Naive thymus-derived CD4-positive, alpha-beta T cell (primary cell): ENCODE results near the gene HOMER2. TPM values are rescaled to one million over a fixed set of nuclear protein-coding genes. Genes with fewer than 3 reads are reported as not detected.

ENCODE experiments used
- ATAC-seq: fragments of 150-1000 bp; cut with Tn5 transposase; 2 replicates; pipeline ENCODE4 v1.10.0; 2021; ENCODE audit warnings: mild to moderate bottlenecking, moderate library complexity
- CTCF ChIA-PET: fragments of 350-600 bp; sonication (Branson Sonifier 250); formaldehyde crosslinking; loops from one replicate; lab custom pipeline; 2021; ENCODE audit warnings: antibody characterized with exemption; lab: Charles Lee
- POLR2A ChIA-PET: fragments of 350-600 bp; sonication (Branson Sonifier 250); formaldehyde crosslinking; loops from one replicate; lab custom pipeline; 2021; ENCODE audit warnings: antibody characterized with exemption, inconsistent platforms; lab: Charles Lee
- DNase-seq, 9 donors: peaks; one replicate each; pipeline versions ENCODE4 v3.0.0 to v3.0.0-alpha.2; 2020 to 2022; ENCODE audit warnings: mixed read lengths in 1 of 9
- H3K27ac ChIP-seq: one replicate; pipeline ENCODE4 v1.7.0; 2013; ENCODE audit warnings: mild to moderate bottlenecking, low read depth, low read length, moderate library complexity
- H3K27me3 ChIP-seq, 2 donors: one replicate each; pipeline ENCODE4 v1.7.0; 2013; ENCODE audit warnings: low read length in 2 of 2, mild to moderate bottlenecking in 2 of 2, moderate library complexity in 2 of 2; ENCODE audit not compliant: control insufficient read depth in 2 of 2, insufficient read depth in 2 of 2
- H3K36me3 ChIP-seq, 3 experiments: 1 replicate in 2 of 3; 2 replicates in 1 of 3; pipeline ENCODE4 v1.7.0; 2013; ENCODE audit warnings: low read length in 3 of 3, mild to moderate bottlenecking in 3 of 3, moderate library complexity in 1 of 3; ENCODE audit not compliant: insufficient read depth in 3 of 3, control insufficient read depth in 2 of 3
- H3K4me1 ChIP-seq, 2 donors: one replicate each; pipeline ENCODE4 v1.7.0; 2013; ENCODE audit warnings: low read length in 2 of 2, mild to moderate bottlenecking in 2 of 2, moderate library complexity in 1 of 2; ENCODE audit not compliant: control insufficient read depth in 2 of 2, insufficient read depth in 2 of 2
- H3K4me3 ChIP-seq: 2 replicates; pipeline ENCODE4 v1.7.0; 2013; ENCODE audit warnings: mild to moderate bottlenecking, low read length
- H3K9me3 ChIP-seq, 3 experiments: 1 replicate in 2 of 3; 2 replicates in 1 of 3; pipeline ENCODE4 v1.7.0; 2013; ENCODE audit warnings: low read length in 3 of 3; ENCODE audit not compliant: control insufficient read depth in 2 of 3
- H3K27ac Mint-ChIP-seq, 9 donors: one replicate each; pipeline ENCODE4 v1.8.0; 2020 to 2022; ENCODE audit warnings: mixed read lengths in 9 of 9, mild to moderate bottlenecking in 8 of 9, moderate library complexity in 5 of 9, inconsistent platforms in 2 of 9
- H3K27me3 Mint-ChIP-seq, 5 donors: one replicate each; pipeline ENCODE4 v1.8.0; 2021 to 2022; ENCODE audit warnings: mixed read lengths in 5 of 5, mild to moderate bottlenecking in 1 of 5
- H3K36me3 Mint-ChIP-seq, 5 donors: one replicate each; pipeline ENCODE4 v1.8.0; 2020 to 2022; ENCODE audit warnings: mixed read lengths in 5 of 5, mild to moderate bottlenecking in 3 of 5, inconsistent platforms in 1 of 5
- H3K4me1 Mint-ChIP-seq, 7 donors: one replicate each; pipeline ENCODE4 v1.8.0; 2020 to 2022; ENCODE audit warnings: mixed read lengths in 7 of 7, mild to moderate bottlenecking in 3 of 7, inconsistent platforms in 1 of 7
- H3K4me3 Mint-ChIP-seq, 10 donors: one replicate each; pipeline ENCODE4 v1.8.0; 2020 to 2022; ENCODE audit warnings: mild to moderate bottlenecking in 10 of 10, mixed read lengths in 10 of 10, moderate library complexity in 6 of 10, inconsistent platforms in 2 of 10
- H3K9me3 Mint-ChIP-seq, 11 donors: one replicate each; pipeline ENCODE4 v1.8.0; 2020 to 2022; ENCODE audit warnings: mixed read lengths in 11 of 11, mild to moderate bottlenecking in 4 of 11, inconsistent platforms in 1 of 11, moderate library complexity in 1 of 11
- intact Hi-C, 2 donors: fragments of 100-400 bp; cut with micrococcal nuclease; formaldehyde crosslinking; loops; one replicate each; pipeline ENCODE4 v1.15.1; 2023
- polyA plus RNA-seq, 2 donors: library from polyadenylated mRNA; unstranded; fragments of 300-500 nt; fragmentation: Illumina TruSeq; gene quantifications; one replicate each; pipeline ENCODE4 v1.2.3, GENCODE V29; 2021
- total RNA-seq, 6 experiments: library from RNA in 5 of 6; stranded (reverse) in 5 of 6; gene quantifications; 1 replicate in 5 of 6; 2 replicates in 1 of 6; pipeline ENCODE4 v1.2.3 and lab custom pipeline; 2021 to 2026

Gene HOMER2
- total and polyA plus RNA-seq, 7 experiments from 2014 or later = 3.8 to 29.1 (median 4.8) TPM

- Histone ChIP-seq H3K27ac (no peak overlapping the region), H3K27me3 (no peaks in the 10 kb centered on the region), H3K9me3 (no peaks in the 10 kb centered on the region), H3K4me3 (no peak overlapping the region), H3K36me3 (peaks cover 0 to 5% (median 0%) of the 10 kb centered on the region in 3 experiments), H3K4me1 (no peaks in the 10 kb centered on the region)
- DNase-seq = no peak
- Mint-ChIP-seq H3K9me3 (no peaks in the 10 kb centered on the region), H3K27ac (no peak overlapping the region), H3K36me3 (peaks cover 0 to 19% (median 0%) of the 10 kb centered on the region in 5 donors), H3K4me1 (no peaks in the 10 kb centered on the region), H3K27me3 (peaks cover 0 to 25% (median 0%) of the 10 kb centered on the region in 5 donors), H3K4me3 (no peak overlapping the region)
- ATAC-seq = no peak
- POLR2A ChIA-PET = no interaction called here
- CTCF ChIA-PET = no interaction called here
- intact Hi-C loops = no loop called here
Measured at GRCh38 chr15:82960766-82961165, 8.2 kb upstream of the HOMER2 start.

GRCh38 chr15:82959423-82959822, 6.9 kb upstream of the HOMER2 start:
- H3K4me3 ChIP-seq = no peak overlapping the region
- POLR2A ChIA-PET = no interaction called here
- CTCF ChIA-PET = no interaction called here
- intact Hi-C loops = no loop called here
- H3K36me3 ChIP-seq = peaks cover 0 to 5% (median 0%) of the 10 kb centered on the region in 3 experiments
- H3K36me3 Mint-ChIP-seq = peaks cover 0 to 19% (median 0%) of the 10 kb centered on the region in 5 donors
- H3K4me3 Mint-ChIP-seq = no peak overlapping the region
- peaks cover 0 to 28% (median 0%) of the 10 kb centered on the region in 5 donors for H3K27me3 Mint-ChIP-seq
- H3K4me1 ChIP-seq = no peaks in the 10 kb centered on the region
- ATAC-seq = no peak
- H3K27ac Mint-ChIP-seq = no peak overlapping the region
- no peaks in the 10 kb centered on the region for H3K9me3 Mint-ChIP-seq
- no peaks in the 10 kb centered on the region for H3K4me1 Mint-ChIP-seq
- H3K9me3 ChIP-seq = no peaks in the 10 kb centered on the region
- no peak for DNase-seq
- H3K27me3 ChIP-seq = no peaks in the 10 kb centered on the region
- no peak overlapping the region for H3K27ac ChIP-seq

GRCh38 chr15:82958638-82959037, 6.1 kb upstream of the HOMER2 start:
- Histone ChIP-seq H3K27me3 (no peaks in the 10 kb centered on the region), H3K27ac (no peak overlapping the region), H3K36me3 (peaks cover 0 to 5% (median 0%) of the 10 kb centered on the region in 3 experiments), H3K9me3 (no peaks in the 10 kb centered on the region), H3K4me3 (no peak overlapping the region), H3K4me1 (no peaks in the 10 kb centered on the region)
- peaks cover 0 to 19% (median 0%) of the 10 kb centered on the region in 5 donors for H3K36me3 Mint-ChIP-seq
- ChIA-PET POLR2A (no interaction called here), CTCF (no interaction called here)
- no peak for DNase-seq
- intact Hi-C loops = no loop called here
- H3K27me3 Mint-ChIP-seq = peaks cover 0 to 25% (median 0%) of the 10 kb centered on the region in 5 donors
- H3K27ac Mint-ChIP-seq = no peak overlapping the region
- H3K4me1 Mint-ChIP-seq = no peaks in the 10 kb centered on the region
- no peaks in the 10 kb centered on the region for H3K9me3 Mint-ChIP-seq
- no peak for ATAC-seq
- no peak overlapping the region for H3K4me3 Mint-ChIP-seq

- Histone ChIP-seq H3K4me3 (peak overlapping the region; percentile 24), H3K27me3 (peaks cover 0 to 7% of the 10 kb centered on the region in 2 donors), H3K9me3 (no peaks in the 10 kb centered on the region), H3K27ac (no peak overlapping the region), H3K36me3 (no peaks in the 10 kb centered on the region), H3K4me1 (peaks cover 0 to 4% of the 10 kb centered on the region in 2 donors)
- H3K27ac Mint-ChIP-seq = peak overlapping the region in 1 of 9 donors; percentile 74
- ChIA-PET CTCF (no interaction called here), POLR2A (no interaction called here)
- intact Hi-C loops = loop anchor here in 1 of 2 donors (2.0 kb wide), 1 partner anchor 35 kb away; the partner anchor contains the start of gene RAMAC
- no peak for DNase-seq
- H3K9me3 Mint-ChIP-seq = no peaks in the 10 kb centered on the region
- peaks cover 0 to 6% (median 0%) of the 10 kb centered on the region in 7 donors for H3K4me1 Mint-ChIP-seq
- peak overlapping the region in 8 of 10 donors; percentile 64 to 86 (median 77) for H3K4me3 Mint-ChIP-seq
- peaks cover 0 to 23% (median 4%) of the 10 kb centered on the region in 5 donors for H3K27me3 Mint-ChIP-seq
- peaks cover 0 to 5% (median 0%) of the 10 kb centered on the region in 5 donors for H3K36me3 Mint-ChIP-seq
- no peak for ATAC-seq
Measured at GRCh38 chr15:82951472-82952157, 905 bp downstream of the HOMER2 start.

- no peak overlapping the region for H3K4me3 ChIP-seq
- ChIA-PET CTCF (no interaction called here), POLR2A (no interaction called here)
- H3K27ac ChIP-seq = no peak overlapping the region
- Mint-ChIP-seq H3K4me1 (peaks cover 0 to 6% (median 0%) of the 10 kb centered on the region in 7 donors), H3K27ac (no peak overlapping the region), H3K9me3 (peaks cover 0 to 2% (median 0%) of the 10 kb centered on the region in 11 donors), H3K36me3 (peaks cover 0 to 4% (median 0%) of the 10 kb centered on the region in 5 donors), H3K4me3 (no peak overlapping the region), H3K27me3 (peaks cover 0 to 28% (median 8%) of the 10 kb centered on the region in 5 donors)
- intact Hi-C loops = loop anchor here in 1 of 2 donors (2.0 kb wide), 1 partner anchor 36 kb away; the partner anchor contains the start of gene RAMAC
- ATAC-seq (no peak), DNase-seq (no peak)
- H3K36me3 ChIP-seq = no peaks in the 10 kb centered on the region
- H3K27me3 ChIP-seq = peaks cover 0 to 7% of the 10 kb centered on the region in 2 donors
- H3K9me3 ChIP-seq = no peaks in the 10 kb centered on the region
- peaks cover 0 to 4% of the 10 kb centered on the region in 2 donors for H3K4me1 ChIP-seq
Measured at GRCh38 chr15:82950746-82951370, 1.7 kb downstream of the HOMER2 start.

- DNase-seq (no peak), ATAC-seq (no peak)
- H3K36me3 Mint-ChIP-seq = peaks cover 0 to 4% (median 0%) of the 10 kb centered on the region in 5 donors
- intact Hi-C loops = loop anchor here in 1 of 2 donors (2.0 kb wide), 1 partner anchor 37 kb away; the partner anchor contains the start of gene RAMAC
- H3K4me1 ChIP-seq = peaks cover 0 to 4% of the 10 kb centered on the region in 2 donors
- no peak overlapping the region for H3K4me3 ChIP-seq
- H3K27ac ChIP-seq = no peak overlapping the region
- no peaks in the 10 kb centered on the region for H3K9me3 ChIP-seq
- no peak overlapping the region for H3K27ac Mint-ChIP-seq
- peaks cover 0 to 2% (median 0%) of the 10 kb centered on the region in 11 donors for H3K9me3 Mint-ChIP-seq
- no peak overlapping the region for H3K4me3 Mint-ChIP-seq
- H3K27me3 ChIP-seq = peaks cover 0 to 7% of the 10 kb centered on the region in 2 donors
- ChIA-PET POLR2A (no interaction called here), CTCF (no interaction called here)
- peaks cover 0 to 30% (median 8%) of the 10 kb centered on the region in 5 donors for H3K27me3 Mint-ChIP-seq
- H3K4me1 Mint-ChIP-seq = peaks cover 0 to 6% (median 0%) of the 10 kb centered on the region in 7 donors
- no peaks in the 10 kb centered on the region for H3K36me3 ChIP-seq
Measured at GRCh38 chr15:82950295-82950694, 2.2 kb downstream of the HOMER2 start.
